Astrocyte (in vitro differentiated cells and primary cell): ENCODE results near the gene ZNF300. TPM values are rescaled to one million over a fixed set of nuclear protein-coding genes. Genes with fewer than 3 reads are reported as not detected.
A peak's percentile ranks its signal among the peaks of the same experiment; 100 is the strongest.

ENCODE experiments used
- DNase-seq: peaks from one replicate; pipeline ENCODE4 v3.0.0-alpha.2; 2010; ENCODE audit warnings: low read depth
- FAIRE-seq: peaks from 2 replicates; lab custom pipeline; 2011; peaks lifted over from hg19 to GRCh38; lab: Jason Lieb, UNC
- H2AFZ ChIP-seq: 2 replicates; pipeline ENCODE4 v1.6.0; 2012; ENCODE audit warnings: low read depth, low read length, inconsistent platforms
- H3K27ac ChIP-seq: 2 replicates; pipeline ENCODE4 v1.5.1; 2011; ENCODE audit warnings: low read depth, low read length, inconsistent platforms
- H3K27me3 ChIP-seq: 2 replicates; pipeline ENCODE4 v1.6.0; 2011; ENCODE audit warnings: low read length, inconsistent platforms; ENCODE audit not compliant: insufficient read depth
- H3K36me3 ChIP-seq: 2 replicates; pipeline ENCODE4 v1.5.1; 2011; ENCODE audit warnings: low read length, inconsistent platforms; ENCODE audit not compliant: insufficient read depth
- H3K4me1 ChIP-seq: 2 replicates; pipeline ENCODE4 v1.5.1; 2011; ENCODE audit warnings: low read length, inconsistent platforms; ENCODE audit not compliant: insufficient read depth
- H3K4me2 ChIP-seq: 2 replicates; pipeline ENCODE4 v1.6.0; 2012; ENCODE audit warnings: low read length, inconsistent platforms
- H3K4me3 ChIP-seq: 2 replicates; pipeline ENCODE4 v1.5.1; 2011; ENCODE audit warnings: low read depth, mild to moderate bottlenecking, low read length, inconsistent platforms; ENCODE audit not compliant: insufficient read depth
- H3K79me2 ChIP-seq: 2 replicates; pipeline ENCODE4 v1.6.0; 2012; ENCODE audit warnings: mild to moderate bottlenecking, low read length, inconsistent platforms; ENCODE audit not compliant: insufficient read depth
- H3K9ac ChIP-seq: 2 replicates; pipeline ENCODE4 v1.6.0; 2012; ENCODE audit warnings: mild to moderate bottlenecking, low read length, inconsistent platforms
- H3K9me3 ChIP-seq: 2 replicates; pipeline ENCODE4 v1.5.1; 2012; ENCODE audit warnings: low read depth, mild to moderate bottlenecking, low read length, inconsistent platforms; ENCODE audit not compliant: insufficient read depth
- H4K20me1 ChIP-seq: 2 replicates; pipeline ENCODE4 v1.6.0; 2012; ENCODE audit warnings: low read length, inconsistent platforms; ENCODE audit not compliant: insufficient read depth
- H3K27ac Mint-ChIP-seq: one replicate; pipeline ENCODE4 v1.8.0; 2021; ENCODE audit warnings: mild to moderate bottlenecking, mixed read lengths; ENCODE audit not compliant: unreplicated experiment
- H3K27me3 Mint-ChIP-seq: one replicate; pipeline ENCODE4 v1.8.0; 2021; ENCODE audit warnings: low read depth, mixed read lengths; ENCODE audit not compliant: unreplicated experiment
- H3K36me3 Mint-ChIP-seq: one replicate; pipeline ENCODE4 v1.8.0; 2021; ENCODE audit warnings: low read depth, mixed read lengths; ENCODE audit not compliant: unreplicated experiment
- H3K4me1 Mint-ChIP-seq: one replicate; pipeline ENCODE4 v1.8.0; 2021; ENCODE audit warnings: low read depth, mixed read lengths; ENCODE audit not compliant: unreplicated experiment
- H3K4me3 Mint-ChIP-seq: one replicate; pipeline ENCODE4 v1.8.0; 2021; ENCODE audit warnings: mild to moderate bottlenecking, moderate library complexity, mixed read lengths; ENCODE audit not compliant: unreplicated experiment
- H3K9me3 Mint-ChIP-seq: one replicate; pipeline ENCODE4 v1.8.0; 2021; ENCODE audit warnings: mild to moderate bottlenecking, mixed read lengths; ENCODE audit not compliant: unreplicated experiment
- EZH2 ChIP-seq: IDR thresholded peaks from 2 replicates; pipeline ENCODE4 v1.6.1; 2012; ENCODE audit warnings: mild to moderate bottlenecking, low read length, inconsistent platforms; ENCODE audit not compliant: insufficient read depth
- total RNA-seq: library from RNA; stranded (reverse); gene quantifications from 2 replicates; pipeline ENCODE4 v1.2.1, GENCODE V29; 2021
- TF ChIP-seq, protein P1 (sequence below): IDR thresholded peaks from 2 replicates; pipeline ENCODE4 v1.5.1; 2011; ENCODE audit warnings: low read depth, mild to moderate bottlenecking, inconsistent platforms, low read length, moderate library complexity; ENCODE audit not compliant: insufficient read depth

ZNF300 gene
- total RNA-seq, 1 donor from 2014 or later = 9.2 TPM

DNA sequence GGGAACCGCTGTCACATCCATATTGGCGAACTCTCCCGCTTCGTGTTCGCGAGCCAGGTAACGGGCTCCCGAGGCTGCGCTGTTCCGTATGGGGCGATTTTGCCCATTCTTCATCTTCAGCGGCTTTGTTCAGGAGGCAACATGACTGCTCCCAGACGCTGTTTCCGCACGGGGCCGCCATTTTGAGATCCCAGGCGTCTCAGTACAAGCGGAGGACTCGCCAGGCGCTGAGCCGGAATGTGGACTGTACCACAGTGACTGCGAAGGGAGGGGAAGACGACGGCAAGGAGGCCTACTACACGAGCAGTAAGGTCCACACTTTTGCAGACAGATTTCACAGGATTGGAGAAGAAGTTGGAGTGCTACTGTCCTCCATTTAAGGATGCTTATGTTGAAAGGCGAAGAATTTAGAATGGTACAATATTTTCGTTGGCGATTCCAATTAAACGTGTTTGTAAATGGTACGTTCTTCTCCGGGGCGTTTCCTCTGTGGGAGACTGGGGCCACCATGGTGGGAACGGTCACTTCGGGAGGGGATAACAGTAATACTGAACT, 41.6 kb upstream of the ZNF300 start:
- Histone ChIP-seq H3K36me3 (peaks cover 2% of the 10 kb centered on the region), H3K9me3 (peaks cover 38% of the 10 kb centered on the region), H3K4me3 (peak overlapping the region; percentile 77), H4K20me1 (no peaks in the 10 kb centered on the region), H2AFZ (peak overlapping the region; percentile 87), H3K9ac (peak overlapping the region; percentile 86), H3K27me3 (no peaks in the 10 kb centered on the region), H3K4me2 (peak overlapping the region; percentile 82), H3K79me2 (peaks cover 2% of the 10 kb centered on the region), H3K4me1 (no peaks in the 10 kb centered on the region), H3K27ac (peak overlapping the region; percentile 76)
- no peak overlapping the region for H3K4me3 Mint-ChIP-seq
- H3K27me3 Mint-ChIP-seq = no peaks in the 10 kb centered on the region
- H3K4me1 Mint-ChIP-seq = no peaks in the 10 kb centered on the region
- no peaks in the 10 kb centered on the region for H3K36me3 Mint-ChIP-seq
- H3K27ac Mint-ChIP-seq = no peak overlapping the region
- no peak for TF ChIP-seq EZH2
- TF ChIP-seq, protein P1, sequence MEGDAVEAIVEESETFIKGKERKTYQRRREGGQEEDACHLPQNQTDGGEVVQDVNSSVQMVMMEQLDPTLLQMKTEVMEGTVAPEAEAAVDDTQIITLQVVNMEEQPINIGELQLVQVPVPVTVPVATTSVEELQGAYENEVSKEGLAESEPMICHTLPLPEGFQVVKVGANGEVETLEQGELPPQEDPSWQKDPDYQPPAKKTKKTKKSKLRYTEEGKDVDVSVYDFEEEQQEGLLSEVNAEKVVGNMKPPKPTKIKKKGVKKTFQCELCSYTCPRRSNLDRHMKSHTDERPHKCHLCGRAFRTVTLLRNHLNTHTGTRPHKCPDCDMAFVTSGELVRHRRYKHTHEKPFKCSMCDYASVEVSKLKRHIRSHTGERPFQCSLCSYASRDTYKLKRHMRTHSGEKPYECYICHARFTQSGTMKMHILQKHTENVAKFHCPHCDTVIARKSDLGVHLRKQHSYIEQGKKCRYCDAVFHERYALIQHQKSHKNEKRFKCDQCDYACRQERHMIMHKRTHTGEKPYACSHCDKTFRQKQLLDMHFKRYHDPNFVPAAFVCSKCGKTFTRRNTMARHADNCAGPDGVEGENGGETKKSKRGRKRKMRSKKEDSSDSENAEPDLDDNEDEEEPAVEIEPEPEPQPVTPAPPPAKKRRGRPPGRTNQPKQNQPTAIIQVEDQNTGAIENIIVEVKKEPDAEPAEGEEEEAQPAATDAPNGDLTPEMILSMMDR = no peak
- peaks cover 61% of the 10 kb centered on the region for H3K9me3 Mint-ChIP-seq
- no peak for FAIRE-seq
- peak; percentile 87 for DNase-seq

DNA sequence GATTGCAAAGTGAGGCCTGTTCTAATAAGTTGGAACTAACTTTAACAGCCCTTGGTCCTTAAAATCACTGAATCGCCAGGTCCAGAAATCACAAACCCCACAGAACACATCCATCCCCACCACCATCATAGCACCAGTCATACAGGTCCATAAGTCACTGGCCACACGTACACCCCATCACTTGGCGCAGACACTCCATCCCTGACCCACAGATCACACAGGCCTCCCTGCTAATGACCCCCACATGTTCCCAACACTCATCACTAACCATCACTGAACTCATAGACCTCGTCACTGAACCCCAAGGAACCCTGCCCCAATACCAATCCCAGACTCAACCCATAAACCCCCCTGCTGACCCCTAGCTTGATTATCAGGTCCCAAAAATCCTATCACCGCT, 41.2 kb upstream of the ZNF300 start:
- H3K27me3 ChIP-seq = no peaks in the 10 kb centered on the region
- H3K4me2 ChIP-seq = peak overlapping the region; percentile 82
- TF ChIP-seq, protein P1 = no peak
- no peak for TF ChIP-seq EZH2
- Mint-ChIP-seq H3K4me1 (no peaks in the 10 kb centered on the region), H3K36me3 (no peaks in the 10 kb centered on the region), H3K27me3 (no peaks in the 10 kb centered on the region), H3K27ac (no peak overlapping the region), H3K4me3 (no peak overlapping the region), H3K9me3 (peaks cover 58% of the 10 kb centered on the region)
- no peaks in the 10 kb centered on the region for H4K20me1 ChIP-seq
- H2AFZ ChIP-seq = peak overlapping the region; percentile 87
- H3K9ac ChIP-seq = peak overlapping the region; percentile 86
- H3K79me2 ChIP-seq = peaks cover 2% of the 10 kb centered on the region
- no peak for FAIRE-seq
- peaks cover 5% of the 10 kb centered on the region for H3K36me3 ChIP-seq
- no peak for DNase-seq
- peaks cover 38% of the 10 kb centered on the region for H3K9me3 ChIP-seq
- peak overlapping the region; percentile 77 for H3K4me3 ChIP-seq
- peak overlapping the region; percentile 76 for H3K27ac ChIP-seq
- H3K4me1 ChIP-seq = no peaks in the 10 kb centered on the region

DNA sequence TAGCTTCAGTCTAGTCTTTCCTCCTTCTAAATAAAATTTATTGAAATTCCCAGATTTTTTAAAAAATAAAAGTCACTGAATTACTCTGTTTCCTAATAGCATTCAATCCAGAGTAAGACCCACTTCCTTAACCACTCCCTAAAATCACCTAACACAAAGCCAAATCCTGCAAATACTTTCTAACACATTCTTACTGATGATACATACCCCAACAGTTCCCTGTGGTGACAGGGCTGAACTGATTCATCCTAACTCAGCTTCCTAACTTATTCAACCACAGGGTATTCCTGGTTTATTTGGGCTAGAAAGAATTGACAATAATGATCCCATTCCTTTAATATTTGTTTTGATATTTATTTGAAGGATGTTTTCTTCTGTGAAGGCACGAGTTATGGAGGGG, 40.7 kb upstream of the ZNF300 start:
- Histone ChIP-seq H3K9ac (no peak overlapping the region), H3K27ac (peak overlapping the region; percentile 76), H3K4me2 (peak overlapping the region; percentile 82), H3K9me3 (peaks cover 38% of the 10 kb centered on the region), H3K27me3 (no peaks in the 10 kb centered on the region), H3K36me3 (peaks cover 7% of the 10 kb centered on the region), H4K20me1 (no peaks in the 10 kb centered on the region), H3K4me1 (no peaks in the 10 kb centered on the region), H2AFZ (no peak overlapping the region), H3K4me3 (peak overlapping the region; percentile 77), H3K79me2 (peaks cover 2% of the 10 kb centered on the region)
- FAIRE-seq (no peak), DNase-seq (peak; percentile 63)
- no peaks in the 10 kb centered on the region for H3K36me3 Mint-ChIP-seq
- H3K27ac Mint-ChIP-seq = no peak overlapping the region
- no peaks in the 10 kb centered on the region for H3K27me3 Mint-ChIP-seq
- H3K4me1 Mint-ChIP-seq = no peaks in the 10 kb centered on the region
- no peak overlapping the region for H3K4me3 Mint-ChIP-seq
- TF ChIP-seq, protein P1 = no peak
- peaks cover 59% of the 10 kb centered on the region for H3K9me3 Mint-ChIP-seq
